ENCODE measurements around the gene KIR3DL3. TPM values are rescaled to one million over a fixed set of nuclear protein-coding genes. Genes with fewer than 3 reads are reported as not detected.
"Not testable (repeated sequence)": the region's sequence is repeated elsewhere in the genome, so short reads cannot be mapped to it uniquely, and the experiment has no call there.

KIR3DL3 gene
- total RNA-seq = not detected
- total RNA-seq (2013) = not detected

GRCh38 chr19:54724142-54724541 lies at the start of gene KIR3DL3:
Gene KIR3DL3, plus strand, starts transcription at chr19:54724442. Its CDS starts 55 bp downstream, at chr19:54724497.
- TF ChIP-seq, protein P1, sequence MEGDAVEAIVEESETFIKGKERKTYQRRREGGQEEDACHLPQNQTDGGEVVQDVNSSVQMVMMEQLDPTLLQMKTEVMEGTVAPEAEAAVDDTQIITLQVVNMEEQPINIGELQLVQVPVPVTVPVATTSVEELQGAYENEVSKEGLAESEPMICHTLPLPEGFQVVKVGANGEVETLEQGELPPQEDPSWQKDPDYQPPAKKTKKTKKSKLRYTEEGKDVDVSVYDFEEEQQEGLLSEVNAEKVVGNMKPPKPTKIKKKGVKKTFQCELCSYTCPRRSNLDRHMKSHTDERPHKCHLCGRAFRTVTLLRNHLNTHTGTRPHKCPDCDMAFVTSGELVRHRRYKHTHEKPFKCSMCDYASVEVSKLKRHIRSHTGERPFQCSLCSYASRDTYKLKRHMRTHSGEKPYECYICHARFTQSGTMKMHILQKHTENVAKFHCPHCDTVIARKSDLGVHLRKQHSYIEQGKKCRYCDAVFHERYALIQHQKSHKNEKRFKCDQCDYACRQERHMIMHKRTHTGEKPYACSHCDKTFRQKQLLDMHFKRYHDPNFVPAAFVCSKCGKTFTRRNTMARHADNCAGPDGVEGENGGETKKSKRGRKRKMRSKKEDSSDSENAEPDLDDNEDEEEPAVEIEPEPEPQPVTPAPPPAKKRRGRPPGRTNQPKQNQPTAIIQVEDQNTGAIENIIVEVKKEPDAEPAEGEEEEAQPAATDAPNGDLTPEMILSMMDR (IDR thresholded peaks at IDR 0.05) = no peak
- 84% methylated on average over 9 of the region's 9 CpGs for WGBS (ENCODE audit: insufficient coverage)
- peaks cover 2 to 3% of the 10 kb centered on the region in 2 donors for H3K9me3 Mint-ChIP-seq
- H3K36me3 Mint-ChIP-seq = peaks cover 8% of the 10 kb centered on the region
- no peaks in the 10 kb centered on the region for H3K36me3 ChIP-seq (ENCODE audit: control insufficient read depth, insufficient read depth, low read length)
- H3K9me3 ChIP-seq (ENCODE audit: control insufficient read depth, insufficient read depth, low read length) = peaks cover 8% of the 10 kb centered on the region
- H3K4me3 ChIP-seq (ENCODE audit: low read length) = no peak within 1 kb of the TSS
- peaks cover 21 to 24% of the 10 kb centered on the region in 2 donors for H3K27me3 Mint-ChIP-seq (ENCODE audit: low read depth in 2 of 2)
- ATAC-seq (no peak), DNase-seq (no peak)
- intact Hi-C loops (cut with micrococcal nuclease) = no loop called here
- H3K27me3 ChIP-seq (ENCODE audit: control insufficient read depth, insufficient read depth, low read length) = no peaks in the 10 kb centered on the region
- no peaks in the 10 kb centered on the region for H3K4me1 ChIP-seq (ENCODE audit: control insufficient read depth, insufficient read depth, low read length)
- no peak within 1 kb of the TSS for H3K4me3 Mint-ChIP-seq
- H3K27ac ChIP-seq (ENCODE audit: low read length) = no peak within 1 kb of the TSS
- peaks cover 5 to 19% of the 10 kb centered on the region in 2 donors for H3K4me1 Mint-ChIP-seq
- no peak within 1 kb of the TSS for H3K27ac Mint-ChIP-seq

DNA sequence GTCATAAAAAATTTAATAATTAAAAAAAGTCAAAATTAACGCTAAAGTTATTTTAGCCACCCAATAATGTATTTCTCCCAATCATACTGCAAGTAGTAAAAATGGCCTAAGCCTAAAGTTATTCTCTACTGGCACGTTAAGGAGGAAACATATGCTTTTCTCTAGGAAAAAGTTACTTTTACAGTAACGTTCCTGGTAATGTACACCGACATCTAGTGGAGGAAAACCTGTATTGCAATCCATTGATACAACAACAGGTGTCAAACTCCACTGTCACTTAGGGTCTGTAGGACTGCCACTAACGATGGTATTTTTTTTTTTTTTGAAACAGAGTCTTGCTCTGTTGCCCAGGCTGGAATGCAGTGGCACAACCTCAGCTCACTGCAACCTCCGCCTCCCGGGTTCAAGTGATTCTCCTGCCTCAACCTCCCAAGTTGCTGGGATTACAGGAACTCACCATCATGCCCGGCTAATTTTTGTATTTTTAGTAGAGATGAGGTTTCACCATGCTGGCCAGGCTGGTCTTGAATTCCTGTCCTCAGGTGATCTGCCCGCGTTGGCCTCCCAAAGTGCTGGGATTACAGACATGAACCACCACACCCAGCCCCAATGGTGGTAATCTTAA lies 47.9 kb upstream of the KIR3DL3 start:
- not testable (repeated sequence) for H3K4me1 ChIP-seq (ENCODE audit: control insufficient read depth, insufficient read depth, low read length); H3K36me3 ChIP-seq (ENCODE audit: control insufficient read depth, insufficient read depth, low read length); H3K9me3 ChIP-seq (ENCODE audit: control insufficient read depth, insufficient read depth, low read length); H3K27me3 ChIP-seq (ENCODE audit: control insufficient read depth, insufficient read depth, low read length); H3K27ac Mint-ChIP-seq; H3K4me3 Mint-ChIP-seq; H3K4me3 ChIP-seq (ENCODE audit: low read length); H3K9me3 Mint-ChIP-seq; H3K36me3 Mint-ChIP-seq; H3K27ac ChIP-seq (ENCODE audit: low read length)
- DNase-seq (peak in 1 of 2 donors; percentile 72), ATAC-seq (peak; percentile 64 to 83 (median 75))
- TF ChIP-seq, protein P1 (IDR thresholded peaks at IDR 0.05) = peak; percentile 98
- Mint-ChIP-seq H3K27me3 (ENCODE audit: low read depth in 2 of 2) (peaks cover 8 to 12% of the 10 kb centered on the region in 2 donors), H3K4me1 (peaks cover 10 to 12% of the 10 kb centered on the region in 2 donors)
- 26% methylated on average over 9 of the region's 10 CpGs for WGBS (ENCODE audit: insufficient coverage)
- intact Hi-C loops (cut with micrococcal nuclease) = loop anchor here (1.0 kb wide), 1 partner anchor 195 kb away; no protein-coding TSS in a partner anchor

DNA sequence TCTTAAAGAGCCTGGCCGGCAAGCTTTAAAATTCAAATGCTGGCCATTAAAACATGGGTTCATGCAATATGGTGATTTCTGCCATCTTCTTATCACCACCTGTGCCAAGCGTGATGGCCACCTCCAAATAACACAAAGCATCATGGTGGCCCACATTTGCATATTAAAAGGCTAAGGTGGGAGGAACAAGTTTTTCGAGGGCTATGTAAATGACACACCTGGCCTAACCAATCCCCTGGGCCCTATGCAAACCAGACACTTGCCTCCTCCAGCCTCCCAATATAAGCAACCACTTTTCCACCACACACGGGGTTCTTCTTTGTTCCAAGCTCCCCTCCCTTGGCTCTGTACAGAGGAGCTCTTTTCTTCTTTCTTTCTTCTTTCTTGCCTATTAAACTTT lies 47.0 kb upstream of the KIR3DL3 start:
- ATAC-seq (no peak), DNase-seq (no peak)
- no peaks in the 10 kb centered on the region for H3K36me3 ChIP-seq (ENCODE audit: control insufficient read depth, insufficient read depth, low read length)
- 80% methylated on average over 3 of the region's 4 CpGs for WGBS (ENCODE audit: insufficient coverage)
- H3K4me3 ChIP-seq (ENCODE audit: low read length) = no peak overlapping the region
- no peaks in the 10 kb centered on the region for H3K4me1 ChIP-seq (ENCODE audit: control insufficient read depth, insufficient read depth, low read length)
- H3K4me3 Mint-ChIP-seq = no peak overlapping the region
- intact Hi-C loops (cut with micrococcal nuclease) = no loop called here
- H3K27me3 Mint-ChIP-seq (ENCODE audit: low read depth in 2 of 2) = peaks cover 11 to 14% of the 10 kb centered on the region in 2 donors
- TF ChIP-seq, protein P1 (IDR thresholded peaks at IDR 0.05) = no peak
- H3K9me3 Mint-ChIP-seq = no peaks in the 10 kb centered on the region
- H3K27ac ChIP-seq (ENCODE audit: low read length) = no peak overlapping the region
- no peaks in the 10 kb centered on the region for H3K36me3 Mint-ChIP-seq
- H3K27ac Mint-ChIP-seq = no peak overlapping the region
- H3K27me3 ChIP-seq (ENCODE audit: control insufficient read depth, insufficient read depth, low read length) = peaks cover 2% of the 10 kb centered on the region
- H3K9me3 ChIP-seq (ENCODE audit: control insufficient read depth, insufficient read depth, low read length) = no peaks in the 10 kb centered on the region
- H3K4me1 Mint-ChIP-seq = peaks cover 10 to 12% of the 10 kb centered on the region in 2 donors

GRCh38 chr19:54681596-54681995 lies 42.6 kb upstream of the KIR3DL3 start:
- H3K36me3 Mint-ChIP-seq; H3K27ac Mint-ChIP-seq; H3K4me3 ChIP-seq (ENCODE audit: low read length); H3K4me1 Mint-ChIP-seq; H3K9me3 Mint-ChIP-seq; H3K9me3 ChIP-seq (ENCODE audit: control insufficient read depth, insufficient read depth, low read length); ATAC-seq; H3K27ac ChIP-seq (ENCODE audit: low read length); H3K27me3 ChIP-seq (ENCODE audit: control insufficient read depth, insufficient read depth, low read length); DNase-seq; H3K36me3 ChIP-seq (ENCODE audit: control insufficient read depth, insufficient read depth, low read length); H3K4me3 Mint-ChIP-seq; H3K4me1 ChIP-seq (ENCODE audit: control insufficient read depth, insufficient read depth, low read length); intact Hi-C loops (cut with micrococcal nuclease): not testable (repeated sequence)
- WGBS (ENCODE audit: insufficient coverage) = 77% methylated on average over 8 of the region's 12 CpGs
- peaks cover 21 to 42% of the 10 kb centered on the region in 2 donors for H3K27me3 Mint-ChIP-seq (ENCODE audit: low read depth in 2 of 2)

All from natural killer cell (primary cell).